CD8-positive, alpha-beta memory T cell (primary cell): Measurements from ENCODE around the gene BICD1. TPM values are rescaled to one million over a fixed set of nuclear protein-coding genes. Genes with fewer than 3 reads are reported as not detected.

Source experiments
- CTCF ChIA-PET: fragments of 350-600 bp; sonication (Branson Sonifier 250); formaldehyde crosslinking; loops from one replicate; lab custom pipeline; 2021; ENCODE audit warnings: antibody characterized with exemption; lab: Charles Lee
- POLR2A ChIA-PET: fragments of 350-600 bp; sonication (Branson Sonifier 250); formaldehyde crosslinking; loops from one replicate; lab custom pipeline; 2021; ENCODE audit warnings: antibody characterized with exemption; lab: Charles Lee
- DNase-seq, 5 donors: peaks; one replicate each; pipeline versions ENCODE4 v3.0.0 to v3.0.0-alpha.2; 2020 to 2022; ENCODE audit warnings: mixed read lengths in 1 of 5
- H3K27ac ChIP-seq: one replicate; pipeline ENCODE4 v1.7.0; 2013; ENCODE audit warnings: low read depth, mild to moderate bottlenecking, low read length, moderate library complexity
- H3K27me3 ChIP-seq: 2 replicates; pipeline ENCODE4 v1.7.0; 2013; ENCODE audit warnings: low read length, mild to moderate bottlenecking; ENCODE audit not compliant: insufficient read depth, poor library complexity, severe bottlenecking
- H3K36me3 ChIP-seq: 2 replicates; pipeline ENCODE4 v1.7.0; 2013; ENCODE audit warnings: mild to moderate bottlenecking, low read length, moderate library complexity; ENCODE audit not compliant: insufficient read depth
- H3K4me1 ChIP-seq: 2 replicates; pipeline ENCODE4 v1.7.0; 2013; ENCODE audit warnings: mild to moderate bottlenecking, low read length, moderate library complexity; ENCODE audit not compliant: insufficient read depth
- H3K4me3 ChIP-seq: 2 replicates; pipeline ENCODE4 v1.7.0; 2013; ENCODE audit warnings: mild to moderate bottlenecking, low read length
- H3K9me3 ChIP-seq: 2 replicates; pipeline ENCODE4 v1.7.0; 2013; ENCODE audit warnings: mild to moderate bottlenecking, low read length
- H3K27ac Mint-ChIP-seq, 8 donors: one replicate each; pipeline ENCODE4 v1.8.0; 2020 to 2021; ENCODE audit warnings: mixed read lengths in 8 of 8, mild to moderate bottlenecking in 6 of 8, inconsistent platforms in 3 of 8, moderate library complexity in 3 of 8
- H3K27me3 Mint-ChIP-seq, 2 donors: one replicate each; pipeline ENCODE4 v1.8.0; 2020 to 2021; ENCODE audit warnings: mixed read lengths in 2 of 2, mild to moderate bottlenecking in 1 of 2, moderate library complexity in 1 of 2
- H3K36me3 Mint-ChIP-seq, 3 donors: one replicate each; pipeline ENCODE4 v1.8.0; 2020 to 2021; ENCODE audit warnings: mixed read lengths in 3 of 3, inconsistent platforms in 1 of 3, mild to moderate bottlenecking in 1 of 3
- H3K4me1 Mint-ChIP-seq, 3 donors: one replicate each; pipeline ENCODE4 v1.8.0; 2020 to 2021; ENCODE audit warnings: mixed read lengths in 3 of 3, inconsistent platforms in 1 of 3, mild to moderate bottlenecking in 1 of 3
- H3K4me3 Mint-ChIP-seq, 7 donors: one replicate each; pipeline ENCODE4 v1.8.0; 2020 to 2021; ENCODE audit warnings: mixed read lengths in 7 of 7, mild to moderate bottlenecking in 6 of 7, moderate library complexity in 4 of 7, inconsistent platforms in 2 of 7
- H3K9me3 Mint-ChIP-seq, 5 donors: one replicate each; pipeline ENCODE4 v1.8.0; 2020 to 2022; ENCODE audit warnings: mixed read lengths in 5 of 5, mild to moderate bottlenecking in 3 of 5, moderate library complexity in 2 of 5, inconsistent platforms in 1 of 5
- polyA plus RNA-seq: library from polyadenylated mRNA; unstranded; fragments of 300-500 nt; fragmentation: Illumina TruSeq; gene quantifications from one replicate; pipeline ENCODE4 v1.2.3, GENCODE V29; 2021
- total RNA-seq, 2 experiments: library from RNA; stranded (reverse); gene quantifications; one replicate each; pipeline ENCODE4 v1.2.3, GENCODE V29; 2021

The BICD1 gene
- total and polyA plus RNA-seq, 3 experiments from 2014 or later, result 8.7 to 20.5 (median 18.0) TPM

GRCh38 chr12:32402946-32403345 is 296.3 kb downstream of the BICD1 start:
- H3K9me3 ChIP-seq, result no peaks in the 10 kb centered on the region
- Mint-ChIP-seq H3K4me3 (peak overlapping the region in 1 of 7 donors; percentile 6), H3K27ac (no peak overlapping the region), H3K27me3 (peaks cover 29 to 43% of the 10 kb centered on the region in 2 donors), H3K9me3 (peaks cover 0 to 2% (median 0%) of the 10 kb centered on the region in 5 donors), H3K36me3 (no peaks in the 10 kb centered on the region), H3K4me1 (peaks cover 10 to 19% (median 13%) of the 10 kb centered on the region in 3 donors)
- no peaks in the 10 kb centered on the region for H3K36me3 ChIP-seq
- no peak overlapping the region for H3K4me3 ChIP-seq
- POLR2A ChIA-PET, result no interaction called here
- peaks cover 4% of the 10 kb centered on the region for H3K4me1 ChIP-seq
- CTCF ChIA-PET, result no interaction called here
- peaks cover 15% of the 10 kb centered on the region for H3K27me3 ChIP-seq
- H3K27ac ChIP-seq, result no peak overlapping the region
- no peak for DNase-seq

GRCh38 chr12:32407795-32408194 is 301.1 kb downstream of the BICD1 start:
- Mint-ChIP-seq H3K36me3 (peaks cover 0 to 2% (median 0%) of the 10 kb centered on the region in 3 donors), H3K27me3 (peaks cover 4 to 24% of the 10 kb centered on the region in 2 donors), H3K9me3 (no peaks in the 10 kb centered on the region), H3K4me3 (no peak overlapping the region), H3K4me1 (no peaks in the 10 kb centered on the region), H3K27ac (no peak overlapping the region)
- H3K4me3 ChIP-seq, result no peak overlapping the region
- no peaks in the 10 kb centered on the region for H3K4me1 ChIP-seq
- no peaks in the 10 kb centered on the region for H3K27me3 ChIP-seq
- H3K27ac ChIP-seq, result no peak overlapping the region
- H3K36me3 ChIP-seq, result no peaks in the 10 kb centered on the region
- ChIA-PET CTCF (interaction anchor here (1.3 kb wide), 1 partner anchor 42 kb away, joined by 3 read pairs; no protein-coding TSS in a partner anchor), POLR2A (no interaction called here)
- no peaks in the 10 kb centered on the region for H3K9me3 ChIP-seq
- DNase-seq, result no peak

- H3K27ac Mint-ChIP-seq, result no peak overlapping the region
- Histone ChIP-seq H3K27me3 (no peaks in the 10 kb centered on the region), H3K4me1 (no peaks in the 10 kb centered on the region), H3K36me3 (no peaks in the 10 kb centered on the region), H3K4me3 (no peak overlapping the region), H3K27ac (no peak overlapping the region), H3K9me3 (no peaks in the 10 kb centered on the region)
- no peak for DNase-seq
- H3K4me1 Mint-ChIP-seq, result no peaks in the 10 kb centered on the region
- CTCF ChIA-PET, result no interaction called here
- peaks cover 0 to 2% (median 0%) of the 10 kb centered on the region in 3 donors for H3K36me3 Mint-ChIP-seq
- peaks cover 1 to 9% of the 10 kb centered on the region in 2 donors for H3K27me3 Mint-ChIP-seq
- no peaks in the 10 kb centered on the region for H3K9me3 Mint-ChIP-seq
- POLR2A ChIA-PET, result no interaction called here
- no peak overlapping the region for H3K4me3 Mint-ChIP-seq
Measured at GRCh38 chr12:32413412-32413811, 306.8 kb downstream of the BICD1 start.

GRCh38 chr12:32418221-32418620 is 311.6 kb downstream of the BICD1 start:
- Mint-ChIP-seq H3K4me3 (no peak overlapping the region), H3K27me3 (peaks cover 6 to 11% of the 10 kb centered on the region in 2 donors), H3K27ac (no peak overlapping the region), H3K9me3 (no peaks in the 10 kb centered on the region), H3K4me1 (no peaks in the 10 kb centered on the region), H3K36me3 (no peaks in the 10 kb centered on the region)
- CTCF ChIA-PET, result no interaction called here
- DNase-seq, result no peak
- Histone ChIP-seq H3K27ac (no peak overlapping the region), H3K9me3 (no peaks in the 10 kb centered on the region), H3K36me3 (no peaks in the 10 kb centered on the region), H3K4me1 (no peaks in the 10 kb centered on the region), H3K4me3 (no peak overlapping the region), H3K27me3 (no peaks in the 10 kb centered on the region)
- POLR2A ChIA-PET, result no interaction called here

GRCh38 chr12:32418903-32419519 is 312.4 kb downstream of the BICD1 start:
- H3K27ac ChIP-seq, result no peak overlapping the region
- H3K4me3 ChIP-seq, result no peak overlapping the region
- no peaks in the 10 kb centered on the region for H3K27me3 ChIP-seq
- Mint-ChIP-seq H3K4me3 (no peak overlapping the region), H3K9me3 (no peaks in the 10 kb centered on the region), H3K36me3 (no peaks in the 10 kb centered on the region), H3K4me1 (no peaks in the 10 kb centered on the region), H3K27me3 (peaks cover 8 to 11% of the 10 kb centered on the region in 2 donors), H3K27ac (no peak overlapping the region)
- no peaks in the 10 kb centered on the region for H3K36me3 ChIP-seq
- ChIA-PET CTCF (no interaction called here), POLR2A (no interaction called here)
- no peak for DNase-seq
- no peaks in the 10 kb centered on the region for H3K9me3 ChIP-seq
- H3K4me1 ChIP-seq, result no peaks in the 10 kb centered on the region

- no peak for DNase-seq
- Histone ChIP-seq H3K4me1 (no peaks in the 10 kb centered on the region), H3K27ac (no peak overlapping the region), H3K27me3 (no peaks in the 10 kb centered on the region), H3K36me3 (no peaks in the 10 kb centered on the region), H3K9me3 (no peaks in the 10 kb centered on the region), H3K4me3 (no peak overlapping the region)
- Mint-ChIP-seq H3K9me3 (peaks cover 0 to 2% (median 0%) of the 10 kb centered on the region in 5 donors), H3K27me3 (peaks cover 10 to 11% of the 10 kb centered on the region in 2 donors), H3K27ac (no peak overlapping the region), H3K36me3 (no peaks in the 10 kb centered on the region), H3K4me1 (no peaks in the 10 kb centered on the region), H3K4me3 (no peak overlapping the region)
- ChIA-PET CTCF (no interaction called here), POLR2A (no interaction called here)
Measured at GRCh38 chr12:32419520-32419960, 312.9 kb downstream of the BICD1 start.

- no peaks in the 10 kb centered on the region for H3K4me1 Mint-ChIP-seq
- peaks cover 11 to 15% of the 10 kb centered on the region in 2 donors for H3K27me3 Mint-ChIP-seq
- no peaks in the 10 kb centered on the region for H3K27me3 ChIP-seq
- H3K36me3 Mint-ChIP-seq, result no peaks in the 10 kb centered on the region
- ChIA-PET CTCF (no interaction called here), POLR2A (no interaction called here)
- peaks cover 0 to 6% (median 0%) of the 10 kb centered on the region in 5 donors for H3K9me3 Mint-ChIP-seq
- H3K9me3 ChIP-seq, result no peaks in the 10 kb centered on the region
- H3K27ac Mint-ChIP-seq, result no peak overlapping the region
- H3K36me3 ChIP-seq, result no peaks in the 10 kb centered on the region
- no peak for DNase-seq
- no peak overlapping the region for H3K4me3 ChIP-seq
- no peak overlapping the region for H3K4me3 Mint-ChIP-seq
- H3K27ac ChIP-seq, result no peak overlapping the region
- H3K4me1 ChIP-seq, result no peaks in the 10 kb centered on the region
Measured at GRCh38 chr12:32420356-32420755, 313.7 kb downstream of the BICD1 start.

- no peak for DNase-seq
- no peak overlapping the region for H3K4me3 Mint-ChIP-seq
- Histone ChIP-seq H3K9me3 (no peaks in the 10 kb centered on the region), H3K36me3 (no peaks in the 10 kb centered on the region), H3K4me3 (no peak overlapping the region), H3K4me1 (no peaks in the 10 kb centered on the region), H3K27ac (no peak overlapping the region), H3K27me3 (no peaks in the 10 kb centered on the region)
- H3K27ac Mint-ChIP-seq, result no peak overlapping the region
- no peaks in the 10 kb centered on the region for H3K4me1 Mint-ChIP-seq
- ChIA-PET CTCF (no interaction called here), POLR2A (no interaction called here)
- peaks cover 17 to 25% (median 24%) of the 10 kb centered on the region in 5 donors for H3K9me3 Mint-ChIP-seq
- peaks cover 12 to 29% of the 10 kb centered on the region in 2 donors for H3K27me3 Mint-ChIP-seq
- H3K36me3 Mint-ChIP-seq, result no peaks in the 10 kb centered on the region
Measured at GRCh38 chr12:32423559-32423958, 316.9 kb downstream of the BICD1 start.
